Measurements from ENCODE around the gene ZNF558. TPM values are rescaled to one million over a fixed set of nuclear protein-coding genes. Genes with fewer than 3 reads are reported as not detected.

The ZNF558 gene
- total and polyA plus RNA-seq, 2 of the 8 experiments (the other 6 are each of a cell fraction or from before 2014, with no cell fraction given): 4.3 to 14.3 TPM

GRCh38 chr19:8846819-8847218, 14.7 kb upstream of the ZNF558 start (continued):
- TF ChIP-seq SIN3A (conservative IDR thresholded peaks at IDR 0.05 in 1 of 2, IDR thresholded peaks at IDR 0.05 in 1 of 2; ENCODE audit: low read depth in 1 of 2, low read length in 2 of 2) (no peak), KDM5A (IDR thresholded peaks at IDR 0.05; ENCODE audit: low read length) (no peak), ASH2L (IDR thresholded peaks at IDR 0.05; ENCODE audit: low read length) (no peak), PHF8 (conservative IDR thresholded peaks at IDR 0.05; ENCODE audit: low read depth, low read length) (no peak)
- TF ChIP-seq, protein P1, sequence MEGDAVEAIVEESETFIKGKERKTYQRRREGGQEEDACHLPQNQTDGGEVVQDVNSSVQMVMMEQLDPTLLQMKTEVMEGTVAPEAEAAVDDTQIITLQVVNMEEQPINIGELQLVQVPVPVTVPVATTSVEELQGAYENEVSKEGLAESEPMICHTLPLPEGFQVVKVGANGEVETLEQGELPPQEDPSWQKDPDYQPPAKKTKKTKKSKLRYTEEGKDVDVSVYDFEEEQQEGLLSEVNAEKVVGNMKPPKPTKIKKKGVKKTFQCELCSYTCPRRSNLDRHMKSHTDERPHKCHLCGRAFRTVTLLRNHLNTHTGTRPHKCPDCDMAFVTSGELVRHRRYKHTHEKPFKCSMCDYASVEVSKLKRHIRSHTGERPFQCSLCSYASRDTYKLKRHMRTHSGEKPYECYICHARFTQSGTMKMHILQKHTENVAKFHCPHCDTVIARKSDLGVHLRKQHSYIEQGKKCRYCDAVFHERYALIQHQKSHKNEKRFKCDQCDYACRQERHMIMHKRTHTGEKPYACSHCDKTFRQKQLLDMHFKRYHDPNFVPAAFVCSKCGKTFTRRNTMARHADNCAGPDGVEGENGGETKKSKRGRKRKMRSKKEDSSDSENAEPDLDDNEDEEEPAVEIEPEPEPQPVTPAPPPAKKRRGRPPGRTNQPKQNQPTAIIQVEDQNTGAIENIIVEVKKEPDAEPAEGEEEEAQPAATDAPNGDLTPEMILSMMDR (IDR thresholded peaks at IDR 0.05; ENCODE audit: control extremely low read depth in 1 of 3, insufficient read depth in 1 of 3, low read depth in 1 of 3, low read length in 3 of 3): no peak
